Hepatocyte (in vitro differentiated cells): Measurements from ENCODE around the gene OPRL1.

Source experiments
- EZH2 ChIP-seq: fragments of 200-600 bp; sonication (generic); IDR thresholded peaks from 2 replicates; pipeline ENCODE4 v1.6.1; 2016; ENCODE audit warnings: antibody characterized with exemption, mild to moderate bottlenecking, borderline replicate concordance
- TF ChIP-seq, protein P1 (sequence below): fragments of 200-600 bp; sonication (generic); IDR thresholded peaks from 2 replicates; pipeline ENCODE4 v1.5.1; 2016; ENCODE audit warnings: antibody characterized with exemption, mild to moderate bottlenecking; ENCODE audit not compliant: poor library complexity

DNA sequence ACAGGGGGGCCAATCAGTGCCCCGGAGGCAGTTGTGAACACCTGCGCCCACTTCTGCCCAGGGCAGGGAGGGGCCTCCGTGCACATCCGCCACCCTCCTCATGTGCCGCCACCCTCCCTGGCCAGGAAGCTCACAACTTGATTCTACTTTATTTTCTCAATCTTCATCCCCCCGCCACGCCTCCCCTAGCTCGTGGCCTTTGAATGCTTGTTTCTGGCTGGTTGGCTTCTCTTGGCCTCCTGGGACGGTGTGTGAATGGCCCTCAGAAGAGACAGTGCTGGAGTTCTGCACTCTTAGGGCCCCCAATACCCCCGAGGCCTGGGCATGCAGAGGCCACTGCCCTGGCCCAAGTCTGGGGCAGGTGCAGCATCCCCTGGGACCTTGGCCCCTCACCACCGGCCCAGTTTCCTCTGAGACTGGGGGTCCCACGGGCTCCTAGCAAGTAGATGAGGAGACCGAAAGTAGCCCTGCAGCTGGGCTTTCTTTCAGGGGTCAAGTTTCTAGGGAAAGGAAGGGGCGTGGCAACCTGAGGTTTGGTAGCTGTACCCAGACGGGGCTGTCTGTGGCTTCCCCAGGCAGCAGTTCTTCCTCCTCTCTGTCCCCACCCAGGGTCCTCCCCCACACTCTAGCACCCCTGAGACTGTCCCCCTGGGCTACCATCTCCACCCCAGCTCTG lies 1.9 kb upstream of the OPRL1 start:
- TF ChIP-seq, protein P1, sequence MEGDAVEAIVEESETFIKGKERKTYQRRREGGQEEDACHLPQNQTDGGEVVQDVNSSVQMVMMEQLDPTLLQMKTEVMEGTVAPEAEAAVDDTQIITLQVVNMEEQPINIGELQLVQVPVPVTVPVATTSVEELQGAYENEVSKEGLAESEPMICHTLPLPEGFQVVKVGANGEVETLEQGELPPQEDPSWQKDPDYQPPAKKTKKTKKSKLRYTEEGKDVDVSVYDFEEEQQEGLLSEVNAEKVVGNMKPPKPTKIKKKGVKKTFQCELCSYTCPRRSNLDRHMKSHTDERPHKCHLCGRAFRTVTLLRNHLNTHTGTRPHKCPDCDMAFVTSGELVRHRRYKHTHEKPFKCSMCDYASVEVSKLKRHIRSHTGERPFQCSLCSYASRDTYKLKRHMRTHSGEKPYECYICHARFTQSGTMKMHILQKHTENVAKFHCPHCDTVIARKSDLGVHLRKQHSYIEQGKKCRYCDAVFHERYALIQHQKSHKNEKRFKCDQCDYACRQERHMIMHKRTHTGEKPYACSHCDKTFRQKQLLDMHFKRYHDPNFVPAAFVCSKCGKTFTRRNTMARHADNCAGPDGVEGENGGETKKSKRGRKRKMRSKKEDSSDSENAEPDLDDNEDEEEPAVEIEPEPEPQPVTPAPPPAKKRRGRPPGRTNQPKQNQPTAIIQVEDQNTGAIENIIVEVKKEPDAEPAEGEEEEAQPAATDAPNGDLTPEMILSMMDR: no peak
- no peak for TF ChIP-seq EZH2
